Smooth muscle cell (in vitro differentiated cells): ENCODE results near the gene CIB4. TPM values are rescaled to one million over a fixed set of nuclear protein-coding genes. Genes with fewer than 3 reads are reported as not detected.

Source experiments
- DNase-seq: peaks from one replicate; lab custom pipeline; 2025; ENCODE audit not compliant: unreplicated experiment; lab: John Stamatoyannopoulos, UW
- H2AFZ ChIP-seq: fragments of 200-600 bp; sonication (generic); 2 replicates; pipeline ENCODE4 v1.6.0; 2016; ENCODE audit warnings: antibody characterized with exemption, low read depth, mild to moderate bottlenecking
- H3F3A ChIP-seq: fragments of 200-600 bp; sonication (generic); 2 replicates; pipeline ENCODE4 v1.6.0; 2017; ENCODE audit warnings: antibody characterized with exemption, low read depth
- H3K27ac ChIP-seq: fragments of 200-600 bp; sonication (generic); 2 replicates; pipeline ENCODE4 v1.5.1; 2016; ENCODE audit warnings: low read depth, mild to moderate bottlenecking
- H3K27me3 ChIP-seq: fragments of 200-600 bp; sonication (generic); 2 replicates; pipeline ENCODE4 v1.6.1; 2016; ENCODE audit warnings: low read depth, mild to moderate bottlenecking
- H3K36me3 ChIP-seq: fragments of 200-600 bp; sonication (generic); 2 replicates; pipeline ENCODE4 v1.5.1; 2016; ENCODE audit warnings: low read depth
- H3K4me1 ChIP-seq: fragments of 200-600 bp; sonication (generic); 2 replicates; pipeline ENCODE4 v1.5.1; 2016; ENCODE audit warnings: low read depth
- H3K4me2 ChIP-seq: fragments of 200-600 bp; sonication (generic); 2 replicates; pipeline ENCODE4 v1.6.0; 2016; ENCODE audit warnings: mild to moderate bottlenecking
- H3K4me3 ChIP-seq: fragments of 200-600 bp; sonication (generic); 2 replicates; pipeline ENCODE4 v1.5.1; 2016; ENCODE audit warnings: mild to moderate bottlenecking
- H3K79me2 ChIP-seq: fragments of 200-600 bp; sonication (generic); 2 replicates; pipeline ENCODE4 v1.6.0; 2016; ENCODE audit warnings: low read depth, mild to moderate bottlenecking
- H3K9ac ChIP-seq: fragments of 200-600 bp; sonication (generic); 2 replicates; pipeline ENCODE4 v1.6.0; 2016; ENCODE audit warnings: low read depth
- H3K9me3 ChIP-seq: fragments of 200-600 bp; sonication (generic); replicated peaks from 2 replicates; pipeline ENCODE4 v1.5.1; 2016; ENCODE audit warnings: low read depth
- H4K20me1 ChIP-seq: fragments of 200-600 bp; sonication (generic); 2 replicates; pipeline ENCODE4 v1.6.0; 2016; ENCODE audit warnings: low read depth
- WGBS: methylation state at CpG from one replicate; pipeline ENCODE4 v1.1.7; 2016; ENCODE audit warnings: low lambda C conversion rate; 5-methylcytosine and 5-hydroxymethylcytosine counted together
- polyA plus RNA-seq: library from polyadenylated mRNA; unstranded; fragments of >200 nt; fragmentation: Nextera tagmentation; extraction: Ambion mirVana; gene quantifications from 2 replicates; pipeline ENCODE4 v1.2.1, GENCODE V29; 2016
- total RNA-seq: library from RNA; depleted of rRNA; stranded (reverse); fragments of >200 nt; gene quantifications from 2 replicates; pipeline ENCODE4 v1.2.3, GENCODE V29; 2014
- TF ChIP-seq, protein P1 (sequence below): fragments of 200-600 bp; sonication (generic); IDR thresholded peaks from 2 replicates; pipeline ENCODE4 v1.5.1; 2017; ENCODE audit warnings: borderline replicate concordance, mild to moderate bottlenecking, antibody characterized with exemption; ENCODE audit not compliant: insufficient read depth, poor library complexity, severe bottlenecking

CIB4 gene
- total and polyA plus RNA-seq, 2 experiments from 2014 or later: not detected

- 83% methylated on average over 13 of the region's 13 CpGs for WGBS
- no peak overlapping the region for H2AFZ ChIP-seq
- H3K4me1 ChIP-seq: no peaks in the 10 kb centered on the region
- H3K27ac ChIP-seq: no peak overlapping the region
- TF ChIP-seq, protein P1, sequence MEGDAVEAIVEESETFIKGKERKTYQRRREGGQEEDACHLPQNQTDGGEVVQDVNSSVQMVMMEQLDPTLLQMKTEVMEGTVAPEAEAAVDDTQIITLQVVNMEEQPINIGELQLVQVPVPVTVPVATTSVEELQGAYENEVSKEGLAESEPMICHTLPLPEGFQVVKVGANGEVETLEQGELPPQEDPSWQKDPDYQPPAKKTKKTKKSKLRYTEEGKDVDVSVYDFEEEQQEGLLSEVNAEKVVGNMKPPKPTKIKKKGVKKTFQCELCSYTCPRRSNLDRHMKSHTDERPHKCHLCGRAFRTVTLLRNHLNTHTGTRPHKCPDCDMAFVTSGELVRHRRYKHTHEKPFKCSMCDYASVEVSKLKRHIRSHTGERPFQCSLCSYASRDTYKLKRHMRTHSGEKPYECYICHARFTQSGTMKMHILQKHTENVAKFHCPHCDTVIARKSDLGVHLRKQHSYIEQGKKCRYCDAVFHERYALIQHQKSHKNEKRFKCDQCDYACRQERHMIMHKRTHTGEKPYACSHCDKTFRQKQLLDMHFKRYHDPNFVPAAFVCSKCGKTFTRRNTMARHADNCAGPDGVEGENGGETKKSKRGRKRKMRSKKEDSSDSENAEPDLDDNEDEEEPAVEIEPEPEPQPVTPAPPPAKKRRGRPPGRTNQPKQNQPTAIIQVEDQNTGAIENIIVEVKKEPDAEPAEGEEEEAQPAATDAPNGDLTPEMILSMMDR: no peak
- no peak overlapping the region for H3K4me3 ChIP-seq
- no peak for DNase-seq
- H3K79me2 ChIP-seq: no peaks in the 10 kb centered on the region
- no peaks in the 10 kb centered on the region for H4K20me1 ChIP-seq
- no peaks in the 10 kb centered on the region for H3K36me3 ChIP-seq
- H3K4me2 ChIP-seq: no peak overlapping the region
- no peaks in the 10 kb centered on the region for H3K9me3 ChIP-seq
- H3K9ac ChIP-seq: no peak overlapping the region
- no peaks in the 10 kb centered on the region for H3F3A ChIP-seq
- no peaks in the 10 kb centered on the region for H3K27me3 ChIP-seq
These were observed 33.6 kb upstream of the CIB4 start for GRCh38 chr2:26674771-26675170.

GRCh38 chr2:26674002-26674751 lies 33.0 kb upstream of the CIB4 start:
- Histone ChIP-seq H3K27ac (no peak overlapping the region), H3F3A (no peaks in the 10 kb centered on the region), H3K4me2 (no peak overlapping the region), H3K79me2 (no peaks in the 10 kb centered on the region), H3K4me3 (no peak overlapping the region), H3K9me3 (no peaks in the 10 kb centered on the region), H2AFZ (no peak overlapping the region), H3K36me3 (no peaks in the 10 kb centered on the region), H4K20me1 (no peaks in the 10 kb centered on the region), H3K9ac (no peak overlapping the region), H3K27me3 (no peaks in the 10 kb centered on the region), H3K4me1 (no peaks in the 10 kb centered on the region)
- TF ChIP-seq, protein P1: no peak
- 93% methylated on average over 14 of the region's 14 CpGs for WGBS
- DNase-seq: no peak

DNA sequence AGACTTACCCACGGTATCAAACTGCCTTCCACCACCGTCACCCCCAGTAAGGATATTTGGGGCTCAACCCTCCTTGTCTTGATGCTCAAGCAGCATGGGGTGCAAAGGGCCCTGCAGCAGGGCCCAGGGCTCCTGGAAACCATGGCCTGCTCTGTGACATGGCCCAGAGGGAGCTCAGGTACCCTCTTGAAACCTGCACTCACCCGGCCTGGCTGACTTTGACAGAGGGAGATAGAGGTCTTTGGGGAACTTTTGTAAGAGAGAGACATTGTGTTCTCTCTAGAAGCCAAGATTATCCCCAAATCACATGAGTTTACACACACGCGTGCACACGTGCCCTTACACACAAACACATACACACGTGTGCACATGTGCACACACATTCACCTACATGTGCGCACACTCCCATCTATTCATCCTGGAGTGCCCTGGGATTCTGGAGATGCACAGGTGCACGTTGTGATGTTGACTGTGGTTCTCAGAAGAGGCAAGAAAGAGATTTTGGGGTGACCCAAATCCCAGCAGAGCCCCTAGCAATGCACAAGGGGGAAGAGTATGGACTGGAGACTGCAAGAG lies 31.7 kb upstream of the CIB4 start:
- no peak overlapping the region for H3K9ac ChIP-seq
- H3K4me3 ChIP-seq: no peak overlapping the region
- no peaks in the 10 kb centered on the region for H3K4me1 ChIP-seq
- 94% methylated on average over 9 of the region's 9 CpGs for WGBS
- H3K9me3 ChIP-seq: no peaks in the 10 kb centered on the region
- H3K4me2 ChIP-seq: no peak overlapping the region
- H3K79me2 ChIP-seq: no peaks in the 10 kb centered on the region
- H2AFZ ChIP-seq: no peak overlapping the region
- DNase-seq: no peak
- H3F3A ChIP-seq: peaks cover 5% of the 10 kb centered on the region
- no peak overlapping the region for H3K27ac ChIP-seq
- no peaks in the 10 kb centered on the region for H3K27me3 ChIP-seq
- H4K20me1 ChIP-seq: no peaks in the 10 kb centered on the region
- TF ChIP-seq, protein P1: no peak
- no peaks in the 10 kb centered on the region for H3K36me3 ChIP-seq
